Measurements from ENCODE around the gene TSPO2. TPM values are rescaled to one million over a fixed set of nuclear protein-coding genes. Genes with fewer than 3 reads are reported as not detected.

The TSPO2 gene
- total and polyA plus RNA-seq, 2 of the 8 experiments (the other 6 are each of a cell fraction or from before 2014, with no cell fraction given): not detected

DNA sequence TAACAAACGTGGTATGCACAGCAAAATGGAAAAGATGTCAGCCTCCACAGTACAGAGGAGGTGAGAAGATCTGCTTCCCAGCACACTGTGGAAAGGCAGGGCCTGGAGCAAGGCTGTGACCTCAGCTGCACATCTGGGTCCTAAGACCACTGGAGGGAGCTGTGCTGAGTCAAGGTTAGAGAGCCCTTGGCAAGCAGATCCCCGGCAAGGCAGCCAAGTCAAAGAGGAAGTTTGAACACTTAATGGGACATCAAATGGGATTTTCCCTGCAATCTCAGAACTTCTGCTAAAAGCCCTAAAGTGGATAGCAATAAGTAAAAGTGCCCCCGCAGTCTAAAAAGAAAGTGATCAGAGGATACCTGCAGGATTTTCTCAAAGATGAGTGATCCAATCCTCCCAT, 42.7 kb upstream of the TSPO2 start (continued):
- TF ChIP-seq RBBP5 (IDR thresholded peaks at IDR 0.05; ENCODE audit: borderline replicate concordance, low read depth, low read length): no peak
- TF ChIP-seq KDM5A (IDR thresholded peaks at IDR 0.05; ENCODE audit: low read length): no peak
- TF ChIP-seq SRF (IDR thresholded peaks at IDR 0.05; ENCODE audit: low read depth, low read length): no peak
- no peak for TF ChIP-seq TEAD4 (IDR thresholded peaks at IDR 0.05; ENCODE audit: low read depth, low read length)
- no peak for TF ChIP-seq MAFK (IDR thresholded peaks at IDR 0.05; ENCODE audit: low read depth, low read length)
- TF ChIP-seq HDAC2 (IDR thresholded peaks at IDR 0.05; ENCODE audit: borderline replicate concordance in 1 of 2, low read depth in 2 of 2, low read length in 2 of 2): no peak
- TF ChIP-seq JUN (IDR thresholded peaks at IDR 0.05; ENCODE audit: low read depth, low read length): no peak
- TF ChIP-seq RNF2 (IDR thresholded peaks at IDR 0.05; ENCODE audit: borderline replicate concordance, low read depth, low read length, missing control alignments, poor library complexity, severe bottlenecking): no peak
- TF ChIP-seq SIN3A (conservative IDR thresholded peaks at IDR 0.05 in 1 of 2, IDR thresholded peaks at IDR 0.05 in 1 of 2; ENCODE audit: low read depth in 1 of 2, low read length in 2 of 2): no peak
- TF ChIP-seq CHD1 (IDR thresholded peaks at IDR 0.05; ENCODE audit: low read depth, low read length): no peak
- TF ChIP-seq POU5F1 (IDR thresholded peaks at IDR 0.05; ENCODE audit: low read depth, low read length): no peak
- TF ChIP-seq RAD21 (IDR thresholded peaks at IDR 0.05 in 1 of 2, conservative IDR thresholded peaks at IDR 0.05 in 1 of 2; ENCODE audit: low read depth in 2 of 2, low read length in 2 of 2): peak; percentile 15 to 62; a peak in 3 of 4 replicates
- peak; percentile 85 for TF ChIP-seq BACH1 (IDR thresholded peaks at IDR 0.05; ENCODE audit: low read length)
- TF ChIP-seq TBP (IDR thresholded peaks at IDR 0.05; ENCODE audit: low read depth, low read length): no peak
- no peak for TF ChIP-seq CHD2 (IDR thresholded peaks at IDR 0.05; ENCODE audit: low read length)

Measured in H1 (cell line).